SK-N-SH (cell line): ENCODE measurements around the gene RPIA. TPM values are rescaled to one million over a fixed set of nuclear protein-coding genes. Genes with fewer than 3 reads are reported as not detected.

Source experiments
- CTCF ChIA-PET: fragments of 300-600, 350-600 bp; formaldehyde crosslinking; extraction: SDS; loops from one replicate; lab custom pipeline; 2021; lab: Yijun Ruan, JAX
- POLR2A ChIA-PET: fragments of 350-600 bp; sonication (Branson Sonifier 250); formaldehyde crosslinking; extraction: SDS; loops from one replicate; lab custom pipeline; 2020; ENCODE audit warnings: antibody characterized with exemption, inconsistent platforms; lab: Yijun Ruan, JAX
- DNase-seq: peaks from one replicate; pipeline ENCODE4 v3.0.0; 2012
- H2AFZ ChIP-seq: fragments of 200-600 bp; sonication (generic); 2 replicates; pipeline ENCODE4 v1.8.1; 2016; ENCODE audit warnings: antibody characterized with exemption, mild to moderate bottlenecking, low read depth
- H3F3A ChIP-seq: fragments of 200-600 bp; sonication (generic); replicated peaks from 2 replicates; pipeline ENCODE3; 2016; ENCODE audit warnings: antibody characterized with exemption, mild to moderate bottlenecking; ENCODE audit not compliant: insufficient read depth
- H3K27ac ChIP-seq, 2 experiments: fragments of 200-500 bp in 1 of 2; fragments of 200-600 bp in 1 of 2; sonication (Bioruptor generic) in 1 of 2; sonication (generic), shearing (Covaris generic) in 1 of 2; 2 replicates each; pipeline versions ENCODE4 v1.5.1 to v1.6.1; 2014 to 2016; ENCODE audit warnings: low read depth in 2 of 2, inconsistent platforms in 1 of 2, low read length in 1 of 2, mild to moderate bottlenecking in 1 of 2, mixed read lengths in 1 of 2
- H3K27me3 ChIP-seq: fragments of 200-600 bp; sonication (generic), shearing (Covaris generic); 2 replicates; pipeline ENCODE4 v1.6.1; 2016; ENCODE audit warnings: mixed run types; ENCODE audit not compliant: insufficient read depth
- H3K36me3 ChIP-seq, 2 experiments: fragments of 200-500 bp in 1 of 2; fragments of 200-600 bp in 1 of 2; sonication (Bioruptor generic) in 1 of 2; sonication (generic) in 1 of 2; replicated peaks in 1 of 2; 2 replicates each; pipeline versions ENCODE3 to v1.5.1; 2014 to 2016; ENCODE audit warnings: low read length in 1 of 2, mild to moderate bottlenecking in 1 of 2; ENCODE audit not compliant: insufficient read depth in 2 of 2, control insufficient read depth in 1 of 2
- H3K4me1 ChIP-seq, 2 experiments: fragments of 200-500 bp in 1 of 2; fragments of 200-600 bp in 1 of 2; sonication (Bioruptor generic) in 1 of 2; sonication (generic), shearing (Covaris generic) in 1 of 2; 2 replicates each; pipeline versions ENCODE4 v1.5.1 to v1.6.1; 2014 to 2016; ENCODE audit warnings: low read depth in 1 of 2, low read length in 1 of 2, mixed run types in 1 of 2; ENCODE audit not compliant: insufficient read depth in 2 of 2, control insufficient read depth in 1 of 2
- H3K4me2 ChIP-seq: fragments of 200-600 bp; sonication (generic), shearing (Covaris generic); 2 replicates; pipeline ENCODE4 v1.6.1; 2017; ENCODE audit warnings: mixed run types
- H3K4me3 ChIP-seq, 2 experiments: fragments of 200-500 bp in 1 of 2; fragments of 200-600 bp in 1 of 2; sonication (Bioruptor generic) in 1 of 2; sonication (generic), shearing (Covaris generic) in 1 of 2; 2 replicates each; pipeline versions ENCODE4 v1.5.1 to v1.8.1; 2014 to 2016; ENCODE audit warnings: low read depth in 2 of 2, inconsistent platforms in 1 of 2, low read length in 1 of 2, mild to moderate bottlenecking in 1 of 2, mixed read lengths in 1 of 2, moderate library complexity in 1 of 2
- H3K79me2 ChIP-seq: fragments of 200-600 bp; sonication (generic); 2 replicates; pipeline ENCODE4 v1.8.1; 2017; ENCODE audit warnings: mild to moderate bottlenecking; ENCODE audit not compliant: insufficient read depth
- H3K9ac ChIP-seq: fragments of 200-600 bp; sonication (generic); 2 replicates; pipeline ENCODE4 v1.6.1; 2017; ENCODE audit warnings: mixed run types
- H3K9me2 ChIP-seq: fragments of 200-600 bp; sonication (generic); 2 replicates; pipeline ENCODE4 v1.6.1; 2017; ENCODE audit warnings: mixed run types
- H3K9me3 ChIP-seq: fragments of 200-600 bp; sonication (generic); 2 replicates; pipeline ENCODE4 v1.6.1; 2017; ENCODE audit warnings: mixed run types, mild to moderate bottlenecking, moderate library complexity
- H4K20me1 ChIP-seq: fragments of 200-600 bp; sonication (generic); 2 replicates; pipeline ENCODE4 v1.6.1; 2017; ENCODE audit warnings: mild to moderate bottlenecking, mixed run types; ENCODE audit not compliant: insufficient read depth
- FOXM1 ChIP-seq: IDR thresholded peaks from 2 replicates; pipeline ENCODE4 v1.4.0; 2012; ENCODE audit warnings: low read depth, mild to moderate bottlenecking
- GABPA ChIP-seq: IDR thresholded peaks from 2 replicates; pipeline ENCODE4 v1.4.0; 2012; ENCODE audit warnings: low read depth, mild to moderate bottlenecking
- GATA2 ChIP-seq: sonication (generic); formaldehyde crosslinking; IDR thresholded peaks from 2 replicates; pipeline ENCODE4 v1.5.0; 2020; ENCODE audit warnings: mild to moderate bottlenecking, missing genetic modification reagents
- MEF2A ChIP-seq: IDR thresholded peaks from 2 replicates; pipeline ENCODE4 v1.4.0; 2012; ENCODE audit warnings: low read depth, borderline replicate concordance
- MXI1 ChIP-seq: IDR thresholded peaks from 2 replicates; pipeline ENCODE4 v1.6.1; 2012; ENCODE audit warnings: mild to moderate bottlenecking, low read depth, low read length, improper control_type of control experiment
- NFIC ChIP-seq: IDR thresholded peaks from 2 replicates; pipeline ENCODE4 v1.4.0; 2012; ENCODE audit warnings: borderline replicate concordance
- RAD21 ChIP-seq: IDR thresholded peaks from 2 replicates; pipeline ENCODE4 v1.6.1; 2012; ENCODE audit warnings: mild to moderate bottlenecking, low read length
- SIN3A ChIP-seq: IDR thresholded peaks from 2 replicates; pipeline ENCODE4 v1.6.1; 2012; ENCODE audit warnings: low read depth, mild to moderate bottlenecking, low read length, moderate library complexity, borderline replicate concordance
- TCF12 ChIP-seq: IDR thresholded peaks from 2 replicates; pipeline ENCODE4 v1.4.0; 2012
- WGBS: methylation state at CpG from one replicate; pipeline ENCODE4 v1.1.6; 2017; ENCODE audit warnings: low lambda C conversion rate; 5-methylcytosine and 5-hydroxymethylcytosine counted together
- polyA plus RNA-seq, 3 experiments: library from polyadenylated mRNA; depleted of rRNA; stranded (reverse); fragments of >200 nt; gene quantifications; 2 replicates each; pipeline ENCODE4 v1.2.3, GENCODE V29; 2012
- TF ChIP-seq, protein P1 (sequence below): fragments of 200-600 bp; sonication (generic); IDR thresholded peaks from 2 replicates; pipeline ENCODE4 v1.6.1; 2017; ENCODE audit warnings: antibody characterized with exemption, mild to moderate bottlenecking, moderate library complexity
- TF ChIP-seq, protein P2 (sequence below): IDR thresholded peaks from 2 replicates; pipeline ENCODE4 v1.4.0; 2012; ENCODE audit warnings: low read depth
- TF ChIP-seq, protein P3 (sequence below): fragments of 150-350 bp; IDR thresholded peaks from 2 replicates; pipeline ENCODE4 v1.6.1; 2017; ENCODE audit warnings: antibody characterized with exemption, low read length, low read depth, borderline replicate concordance

RPIA gene
- polyA plus RNA-seq, 1 of the 3 experiments (the other 2 are of a cell fraction) = 17.4 TPM

DNA sequence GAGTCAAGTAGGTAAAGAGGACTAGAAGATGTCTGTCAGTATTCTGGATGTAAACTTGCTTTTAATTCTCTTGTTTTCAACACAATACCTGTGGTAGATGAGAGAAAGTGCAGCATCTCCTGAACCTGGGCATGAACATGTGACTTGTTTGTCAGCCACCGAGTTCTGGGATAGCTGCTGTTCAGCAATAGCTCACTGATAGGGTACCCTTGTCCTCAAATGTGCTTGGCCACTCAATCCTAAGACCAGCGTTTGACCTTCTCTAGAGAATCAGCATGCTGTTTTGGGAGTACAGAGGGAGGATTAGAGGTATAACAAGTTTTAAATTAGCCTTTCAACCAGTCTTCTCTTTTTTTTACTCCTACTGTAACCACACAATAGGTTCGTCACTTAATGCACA is 23.2 kb downstream of the RPIA start:
- Histone ChIP-seq H4K20me1 (no peaks in the 10 kb centered on the region), H3K4me3 (no peak overlapping the region)
- TF ChIP-seq NFIC (no peak), TCF12 (no peak), SIN3A (no peak), GABPA (no peak)
- TF ChIP-seq, all 33 proteins: peak for 0
- Histone ChIP-seq H3K9me2 (no peaks in the 10 kb centered on the region), H3K27me3 (no peaks in the 10 kb centered on the region), H3K4me1 (no peaks in the 10 kb centered on the region), H3F3A (no peaks in the 10 kb centered on the region), H2AFZ (no peak overlapping the region), H3K27ac (no peak overlapping the region), H3K9ac (no peak overlapping the region), H3K36me3 (peaks cover 3 to 10% of the 10 kb centered on the region in 2 experiments), H3K79me2 (peaks cover 10% of the 10 kb centered on the region; the same call in 1 of the 2 replicates), H3K9me3 (no peaks in the 10 kb centered on the region), H3K4me2 (no peak overlapping the region)
- WGBS = 99% methylated on average over 3 of the region's 3 CpGs
- CTCF ChIA-PET = no interaction called here
- POLR2A ChIA-PET = no interaction called here
- DNase-seq = no peak

DNA sequence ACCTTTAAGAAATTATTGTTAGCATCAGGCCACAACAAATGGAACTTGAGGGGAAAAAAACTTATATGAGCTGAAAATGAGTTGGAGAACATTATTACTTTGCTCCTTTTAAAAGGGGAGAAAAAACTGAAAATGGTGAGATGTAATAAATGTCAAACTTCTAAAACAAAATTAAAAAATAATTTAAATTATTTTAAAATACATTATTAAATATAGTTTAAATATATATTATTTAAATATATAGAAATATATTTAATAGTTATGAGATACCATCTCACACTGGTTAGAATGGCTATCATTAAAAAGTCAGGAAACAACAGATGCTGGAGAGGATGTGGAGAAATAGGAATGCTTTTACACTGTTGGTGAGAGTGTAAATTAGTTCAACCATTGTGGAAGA is 28.9 kb downstream of the RPIA start:
- Histone ChIP-seq H3K79me2 (peaks cover 14% of the 10 kb centered on the region; the same call in 1 of the 2 replicates), H3K4me2 (no peak overlapping the region), H3K27me3 (no peaks in the 10 kb centered on the region), H4K20me1 (no peaks in the 10 kb centered on the region)
- CTCF ChIA-PET = interaction anchor here (1.4 to 2.0 kb wide), 2 partner anchors 18 to 20 kb away, joined by 3 to 5 read pairs; no protein-coding TSS in a partner anchor
- TF ChIP-seq MEF2A (no peak), FOXM1 (no peak), GATA2 (no peak), MXI1 (no peak), RAD21 (no peak)
- TF ChIP-seq, protein P1, sequence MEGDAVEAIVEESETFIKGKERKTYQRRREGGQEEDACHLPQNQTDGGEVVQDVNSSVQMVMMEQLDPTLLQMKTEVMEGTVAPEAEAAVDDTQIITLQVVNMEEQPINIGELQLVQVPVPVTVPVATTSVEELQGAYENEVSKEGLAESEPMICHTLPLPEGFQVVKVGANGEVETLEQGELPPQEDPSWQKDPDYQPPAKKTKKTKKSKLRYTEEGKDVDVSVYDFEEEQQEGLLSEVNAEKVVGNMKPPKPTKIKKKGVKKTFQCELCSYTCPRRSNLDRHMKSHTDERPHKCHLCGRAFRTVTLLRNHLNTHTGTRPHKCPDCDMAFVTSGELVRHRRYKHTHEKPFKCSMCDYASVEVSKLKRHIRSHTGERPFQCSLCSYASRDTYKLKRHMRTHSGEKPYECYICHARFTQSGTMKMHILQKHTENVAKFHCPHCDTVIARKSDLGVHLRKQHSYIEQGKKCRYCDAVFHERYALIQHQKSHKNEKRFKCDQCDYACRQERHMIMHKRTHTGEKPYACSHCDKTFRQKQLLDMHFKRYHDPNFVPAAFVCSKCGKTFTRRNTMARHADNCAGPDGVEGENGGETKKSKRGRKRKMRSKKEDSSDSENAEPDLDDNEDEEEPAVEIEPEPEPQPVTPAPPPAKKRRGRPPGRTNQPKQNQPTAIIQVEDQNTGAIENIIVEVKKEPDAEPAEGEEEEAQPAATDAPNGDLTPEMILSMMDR = no peak
- TF ChIP-seq, protein P2, sequence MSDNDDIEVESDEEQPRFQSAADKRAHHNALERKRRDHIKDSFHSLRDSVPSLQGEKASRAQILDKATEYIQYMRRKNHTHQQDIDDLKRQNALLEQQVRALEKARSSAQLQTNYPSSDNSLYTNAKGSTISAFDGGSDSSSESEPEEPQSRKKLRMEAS = no peak
- TF ChIP-seq, protein P3, sequence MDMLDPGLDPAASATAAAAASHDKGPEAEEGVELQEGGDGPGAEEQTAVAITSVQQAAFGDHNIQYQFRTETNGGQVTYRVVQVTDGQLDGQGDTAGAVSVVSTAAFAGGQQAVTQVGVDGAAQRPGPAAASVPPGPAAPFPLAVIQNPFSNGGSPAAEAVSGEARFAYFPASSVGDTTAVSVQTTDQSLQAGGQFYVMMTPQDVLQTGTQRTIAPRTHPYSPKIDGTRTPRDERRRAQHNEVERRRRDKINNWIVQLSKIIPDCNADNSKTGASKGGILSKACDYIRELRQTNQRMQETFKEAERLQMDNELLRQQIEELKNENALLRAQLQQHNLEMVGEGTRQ = no peak
- TF ChIP-seq, all 33 proteins: peak for 0
- no peaks in the 10 kb centered on the region for H3F3A ChIP-seq
- POLR2A ChIA-PET = no interaction called here
- no peak overlapping the region for H2AFZ ChIP-seq
- no peaks in the 10 kb centered on the region for H3K9me3 ChIP-seq
- no peak overlapping the region for H3K27ac ChIP-seq
- H3K4me1 ChIP-seq = no peaks in the 10 kb centered on the region
- no peak for DNase-seq
- H3K4me3 ChIP-seq = no peak overlapping the region
- no peak overlapping the region for H3K9ac ChIP-seq
- peaks cover 0 to 4% of the 10 kb centered on the region in 2 experiments for H3K36me3 ChIP-seq
- H3K9me2 ChIP-seq = no peaks in the 10 kb centered on the region
